GM19328 (cell line): Measurements from ENCODE around the gene FAM53C.
A peak's percentile ranks its signal among the peaks of the same experiment; 100 is the strongest.
"Not testable (repeated sequence)": the region's sequence is repeated elsewhere in the genome, so short reads cannot be mapped to it uniquely, and the experiment has no call there.

ENCODE experiments used
- ATAC-seq: cut with Tn5 transposase; IDR thresholded peaks from one replicate; pipeline ENCODE4 v1.9.1; 2021; ENCODE audit warnings: mild to moderate bottlenecking, moderate library complexity; ENCODE audit not compliant: unreplicated experiment

The FAM53C gene

GRCh38 chr5:138337685-138338410 lies at the start of gene FAM53C:
FAM53C (plus strand) TSS chr5:138338266; CDS start chr5:138341336, 3,070 bp downstream.
- peak; percentile 83 for ATAC-seq

- no peak for ATAC-seq
Observed at GRCh38 chr5:138289296-138289695, 48.8 kb upstream of the FAM53C start.

GRCh38 chr5:138303372-138303771 lies 34.7 kb upstream of the FAM53C start:
- no peak for ATAC-seq

- no peak for ATAC-seq
Observed at GRCh38 chr5:138305797-138306196, 32.3 kb upstream of the FAM53C start.

GRCh38 chr5:138315751-138316278 lies 22.3 kb upstream of the FAM53C start:
- no peak for ATAC-seq

GRCh38 chr5:138316355-138316754 lies 21.7 kb upstream of the FAM53C start:
- ATAC-seq = no peak

- not testable (repeated sequence) for ATAC-seq
Observed at GRCh38 chr5:138318211-138318610, 19.9 kb upstream of the FAM53C start.

GRCh38 chr5:138330813-138331448 lies 7.1 kb upstream of the FAM53C start:
- no peak for ATAC-seq

- peak; percentile 100 for ATAC-seq
Observed at GRCh38 chr5:138331449-138332368, 6.4 kb upstream of the FAM53C start, which contains the start of gene CDC25C. CDC25C (minus strand) TSS chr5:138331804; CDS start chr5:138331180, 624 bp downstream.

GRCh38 chr5:138334867-138335447 lies 3.1 kb upstream of the FAM53C start:
- ATAC-seq = no peak

- ATAC-seq = peak; percentile 3
Observed at GRCh38 chr5:138336952-138337684, 948 bp upstream of the FAM53C start.

GRCh38 chr5:138338411-138339090 lies 485 bp downstream of the FAM53C start:
- ATAC-seq = no peak

GRCh38 chr5:138339091-138339456 lies 1.0 kb downstream of the FAM53C start:
- no peak for ATAC-seq

- no peak for ATAC-seq
Observed at GRCh38 chr5:138339464-138339863, 1.4 kb downstream of the FAM53C start.

GRCh38 chr5:138340008-138340407 lies 1.9 kb downstream of the FAM53C start:
- ATAC-seq = no peak

- ATAC-seq = no peak
Observed at GRCh38 chr5:138344887-138345622, 7.0 kb downstream of the FAM53C start.

- no peak for ATAC-seq
Observed at GRCh38 chr5:138346889-138347288, 8.8 kb downstream of the FAM53C start.

GRCh38 chr5:138349852-138350562 lies 11.9 kb downstream of the FAM53C start:
- no peak for ATAC-seq
